GM18867 (cell line): Measurements from ENCODE around the gene NMD3.
"Not testable (repeated sequence)": the region's sequence is repeated elsewhere in the genome, so short reads cannot be mapped to it uniquely, and the experiment has no call there.

Source experiments
- ATAC-seq: cut with Tn5 transposase; IDR thresholded peaks from one replicate; pipeline ENCODE4 v1.9.1; 2021; ENCODE audit warnings: mild to moderate bottlenecking, moderate library complexity; ENCODE audit not compliant: unreplicated experiment

The NMD3 gene

DNA sequence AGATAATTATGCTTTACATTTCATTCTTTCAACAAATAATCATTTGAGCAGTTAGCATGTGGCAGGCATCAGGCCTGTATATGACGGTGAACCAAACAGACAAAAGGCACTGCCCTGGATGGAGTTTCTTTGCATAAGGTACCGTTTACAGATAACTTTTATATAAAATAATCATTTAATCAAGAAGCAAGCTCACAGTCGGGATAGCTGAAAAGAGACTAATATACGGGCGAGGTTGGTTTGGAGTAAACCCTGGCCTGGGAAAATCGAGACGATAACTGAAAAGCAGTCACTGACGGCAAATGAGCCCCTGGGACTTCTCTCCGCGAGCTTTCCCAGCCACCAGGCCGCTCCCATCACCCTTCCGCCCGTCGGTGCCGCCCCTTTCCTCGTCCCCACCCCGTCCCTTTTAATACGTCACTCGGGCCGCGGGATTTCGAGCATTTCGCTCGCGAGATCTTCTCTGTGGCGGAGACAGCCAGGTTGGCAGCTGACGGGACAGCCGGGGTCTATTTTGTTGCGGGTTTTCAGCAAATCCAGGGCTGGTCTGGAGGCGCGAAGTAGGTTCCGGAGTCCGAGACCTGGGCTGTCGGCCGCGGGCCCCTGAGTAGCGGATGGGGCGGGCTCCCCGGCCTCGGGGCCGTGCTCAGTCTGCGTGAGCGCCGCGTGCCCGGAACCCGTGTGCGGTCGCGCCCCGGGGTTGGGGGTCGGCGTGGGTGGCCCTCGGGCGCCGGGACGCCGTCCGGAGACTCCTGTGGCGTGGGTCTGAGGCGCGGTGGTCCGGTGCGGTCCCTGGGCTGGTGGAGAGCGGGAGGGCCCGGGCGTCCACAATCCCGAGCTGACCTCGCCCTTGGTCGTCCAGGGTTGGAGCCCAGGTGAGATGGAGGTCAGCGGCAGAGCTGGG is at the start of gene NMD3:
Gene NMD3, plus strand, starts transcription at position 462 of the 904 bp plus-strand sequence. CDS start 703 bp downstream, outside the sequence.
- ATAC-seq = peak; percentile 99

DNA sequence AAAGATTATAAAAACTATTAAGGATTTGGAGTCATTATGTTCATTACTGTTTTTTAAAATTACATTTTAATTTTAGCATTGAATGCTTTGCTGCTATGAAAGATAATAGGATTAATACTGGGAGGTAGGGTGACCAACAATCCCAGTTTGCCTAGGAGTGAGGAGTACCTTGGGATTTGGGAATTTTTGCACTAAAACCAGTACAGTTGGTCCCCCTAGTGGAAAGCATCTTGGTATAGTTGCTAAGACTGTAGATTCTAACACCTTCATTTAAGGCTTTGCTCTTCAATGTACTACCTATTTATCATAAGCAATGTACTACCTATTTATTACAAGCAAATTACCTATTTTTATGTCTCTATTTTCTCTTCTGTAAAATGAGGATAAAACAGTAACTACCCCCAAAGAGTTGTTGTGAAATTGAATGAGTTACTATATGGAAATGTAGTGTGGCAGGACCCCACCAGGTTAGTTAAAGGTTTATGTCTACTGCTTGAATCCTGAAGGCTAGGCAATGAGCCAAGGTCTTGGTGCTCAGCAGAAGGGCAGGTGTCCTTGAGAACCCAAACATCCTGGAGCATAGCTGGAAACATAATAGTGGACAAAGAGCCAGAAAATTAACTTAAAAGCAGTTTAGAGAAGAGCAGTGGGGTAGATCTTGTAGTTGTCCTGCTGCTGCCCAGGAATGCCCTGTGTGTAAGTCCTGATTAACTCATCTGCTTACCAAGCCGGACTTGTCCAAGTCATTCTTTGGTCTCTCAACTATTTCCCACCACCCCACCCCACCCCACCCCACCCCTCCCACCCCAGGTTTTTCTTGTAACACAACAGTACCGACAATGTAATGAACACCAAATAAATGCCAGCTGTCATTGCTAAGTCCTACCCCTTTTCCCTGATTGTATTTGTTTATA is 49.2 kb upstream of the NMD3 start:
- no peak for ATAC-seq

DNA sequence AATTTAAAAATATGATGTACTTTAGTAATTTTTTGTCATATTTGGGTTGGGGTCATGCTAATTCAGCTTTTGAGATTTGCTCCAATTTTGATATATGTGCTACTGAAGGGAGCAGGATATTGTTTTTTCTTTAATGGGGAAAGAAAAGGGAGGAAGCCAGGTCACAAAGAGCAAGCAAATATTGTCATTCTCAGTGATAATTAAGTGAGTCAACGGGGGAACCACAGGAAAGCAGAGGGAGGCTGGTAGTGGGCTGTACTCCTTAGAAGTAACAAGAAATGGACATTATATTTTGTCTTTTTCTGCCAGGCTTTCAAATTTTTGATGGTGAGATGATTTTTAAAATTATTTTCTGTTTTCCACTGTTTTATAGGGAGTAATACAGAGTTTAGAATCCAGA is 45.6 kb upstream of the NMD3 start:
- ATAC-seq = no peak

DNA sequence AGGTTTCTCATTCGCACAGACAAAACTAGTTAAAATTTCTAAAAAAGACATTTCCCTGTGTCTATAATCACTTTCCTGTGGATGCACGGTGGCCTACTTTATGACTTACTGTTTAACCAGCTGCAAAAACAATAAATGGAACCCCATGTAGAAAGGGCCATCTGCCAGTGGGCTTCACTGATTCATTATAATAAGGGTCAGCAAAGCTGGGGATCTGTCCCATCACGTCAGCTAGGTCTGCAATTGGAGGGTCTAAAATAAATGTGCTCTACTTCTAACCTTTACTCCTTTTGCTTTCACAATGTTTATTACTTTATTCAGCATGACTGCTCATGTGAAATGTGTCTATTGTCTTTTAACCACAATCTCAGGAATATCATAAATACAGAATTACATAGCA is 43.1 kb upstream of the NMD3 start:
- ATAC-seq = no peak

DNA sequence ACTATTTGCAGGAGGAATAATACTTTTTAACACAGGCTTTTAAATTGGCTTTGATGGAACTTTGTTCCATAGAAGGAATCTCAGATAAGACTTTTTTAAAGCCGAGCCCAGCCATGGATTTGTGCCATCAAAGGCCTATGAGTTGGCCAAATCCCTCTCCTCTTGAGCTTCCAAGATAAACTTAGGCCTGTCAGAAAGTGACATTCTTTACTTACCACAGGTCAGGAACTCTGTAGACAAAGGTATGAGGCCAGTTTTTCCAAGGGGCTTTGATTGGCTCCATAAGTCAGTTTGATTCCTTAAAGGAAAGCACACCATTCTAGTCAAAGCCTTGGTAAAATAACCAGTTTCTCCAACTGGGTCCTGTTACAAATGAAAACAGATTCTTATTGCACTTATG is 39.7 kb upstream of the NMD3 start:
- not testable (repeated sequence) for ATAC-seq

DNA sequence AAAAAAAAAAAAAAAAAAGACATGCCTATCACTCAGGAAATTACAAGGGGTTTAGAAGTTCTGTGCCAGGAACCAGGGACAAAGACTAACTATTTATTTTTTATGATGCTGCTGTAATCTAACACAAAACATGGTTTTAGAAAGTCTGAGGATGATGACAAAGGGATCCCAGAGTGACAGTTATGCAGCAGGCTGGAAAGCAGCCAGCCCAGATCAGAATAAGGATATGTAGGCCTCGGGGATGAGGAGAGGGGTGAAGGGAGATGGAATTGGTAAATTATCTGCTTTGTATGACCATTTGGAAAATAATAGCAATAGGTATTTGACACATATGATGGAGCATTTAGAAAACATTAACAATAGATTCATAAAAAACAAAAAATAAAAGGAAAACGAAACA is 34.1 kb upstream of the NMD3 start:
- ATAC-seq = no peak

DNA sequence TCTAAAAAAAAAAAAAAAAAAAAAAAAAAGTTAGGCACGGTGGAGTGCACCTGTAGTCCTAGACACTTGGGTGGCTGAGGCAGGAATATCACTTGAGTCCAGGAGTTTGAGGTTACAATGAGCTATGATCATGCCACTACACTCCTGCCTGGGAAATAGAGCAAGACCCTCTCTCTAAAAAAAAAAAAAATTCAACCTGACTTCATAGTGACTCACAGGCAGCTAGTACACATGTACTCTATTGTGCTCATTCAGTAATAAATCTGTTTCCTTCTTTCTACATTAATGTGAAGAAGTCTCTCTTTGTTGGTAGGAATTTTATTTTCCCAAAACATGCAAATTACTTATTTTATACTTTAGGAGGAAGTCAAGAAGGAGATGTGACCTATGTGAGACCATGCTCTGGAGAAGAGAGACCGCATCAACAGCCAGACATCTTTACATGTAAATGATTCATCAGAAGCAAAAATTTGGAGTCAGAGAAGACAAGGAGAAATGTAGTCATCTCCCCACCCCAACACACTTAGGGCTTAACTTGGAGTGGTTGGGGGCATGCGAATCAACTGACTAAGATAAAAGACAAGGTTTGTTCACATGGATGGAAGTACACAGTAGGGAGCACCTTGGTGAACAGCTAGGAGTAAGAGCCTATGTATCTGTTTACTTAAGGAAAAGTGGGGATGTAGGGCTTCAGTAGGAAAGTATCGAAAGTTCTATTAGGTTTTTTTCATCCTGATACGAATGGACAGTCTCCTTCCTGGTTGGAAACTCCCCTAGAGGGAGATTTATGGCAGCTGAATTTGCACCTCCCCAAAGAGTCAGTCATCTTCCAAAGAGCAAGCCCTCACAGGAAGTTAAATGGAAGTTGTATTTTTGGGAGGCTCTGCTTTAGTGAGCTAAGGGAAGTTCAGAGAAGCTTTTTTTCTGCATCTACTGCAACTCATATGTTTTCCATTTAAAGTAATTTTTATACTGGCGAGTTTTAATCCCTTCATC is 23.0 kb upstream of the NMD3 start:
- no peak for ATAC-seq

DNA sequence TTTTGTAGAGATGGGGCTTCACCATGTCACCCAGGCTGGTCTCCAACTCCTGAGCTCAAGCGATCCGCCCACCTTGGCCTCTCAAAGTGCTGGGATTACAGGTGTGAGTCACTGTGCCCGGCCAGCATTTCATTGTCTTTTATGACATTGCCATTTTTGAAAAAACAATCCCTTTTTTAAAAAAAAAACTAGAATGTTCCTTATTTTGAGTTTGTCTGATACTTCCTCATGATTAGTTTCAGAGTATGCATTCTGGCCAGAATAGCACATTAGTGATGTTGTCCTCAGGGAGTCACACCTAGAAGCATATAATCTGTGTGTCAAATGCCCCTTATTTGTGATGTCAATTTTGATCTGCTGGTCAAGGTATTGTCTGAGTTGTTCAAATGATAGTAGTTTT is 21.2 kb upstream of the NMD3 start:
- no peak for ATAC-seq

DNA sequence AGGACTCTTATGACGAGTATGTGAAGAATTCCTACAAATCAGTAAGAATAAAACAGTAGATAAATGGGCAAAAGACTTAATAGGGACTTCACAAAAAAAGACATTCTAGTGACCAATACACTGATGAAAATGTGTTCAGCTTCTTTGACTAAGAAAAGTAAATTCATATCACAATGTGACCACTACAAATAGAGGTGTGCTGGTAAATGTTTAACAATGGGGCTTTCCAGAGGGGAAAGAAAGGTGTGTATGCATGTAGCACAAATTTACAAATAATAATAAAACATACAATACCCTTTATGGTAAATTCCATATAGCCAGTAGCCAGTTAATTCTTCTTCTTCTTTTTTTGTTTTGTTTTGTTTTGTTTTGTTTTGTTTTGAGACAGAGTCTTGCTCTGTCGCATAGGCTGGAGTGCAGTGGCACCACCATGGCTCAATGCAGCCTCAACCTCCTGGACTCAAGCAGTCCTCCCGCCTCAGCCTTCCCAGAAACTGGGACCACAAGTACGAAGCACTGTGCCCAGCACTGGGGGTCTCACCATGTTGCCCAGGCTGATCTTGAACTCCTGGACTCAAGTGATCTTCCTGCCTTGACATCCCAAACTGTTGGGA is 17.5 kb upstream of the NMD3 start:
- peak; percentile 54 for ATAC-seq

DNA sequence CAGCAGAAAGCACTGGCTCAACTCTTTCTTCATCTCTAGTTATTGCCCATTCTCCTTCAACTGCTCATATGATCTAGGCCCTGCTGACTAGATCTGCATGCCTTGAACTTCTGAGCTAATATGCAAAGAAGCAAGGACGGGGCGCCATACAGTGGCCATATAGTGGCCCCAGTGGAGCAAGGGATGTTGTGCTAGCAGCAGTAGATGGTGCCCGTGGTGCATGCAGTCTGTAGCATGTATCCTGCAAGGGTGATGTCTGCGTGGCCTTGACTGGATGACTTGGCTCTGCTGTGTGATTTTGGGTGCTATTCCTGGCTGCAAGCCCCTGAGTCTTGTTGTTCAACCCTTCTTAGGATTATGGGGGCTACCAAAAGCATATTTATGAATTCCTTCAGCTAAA is 12.2 kb upstream of the NMD3 start:
- ATAC-seq = no peak

DNA sequence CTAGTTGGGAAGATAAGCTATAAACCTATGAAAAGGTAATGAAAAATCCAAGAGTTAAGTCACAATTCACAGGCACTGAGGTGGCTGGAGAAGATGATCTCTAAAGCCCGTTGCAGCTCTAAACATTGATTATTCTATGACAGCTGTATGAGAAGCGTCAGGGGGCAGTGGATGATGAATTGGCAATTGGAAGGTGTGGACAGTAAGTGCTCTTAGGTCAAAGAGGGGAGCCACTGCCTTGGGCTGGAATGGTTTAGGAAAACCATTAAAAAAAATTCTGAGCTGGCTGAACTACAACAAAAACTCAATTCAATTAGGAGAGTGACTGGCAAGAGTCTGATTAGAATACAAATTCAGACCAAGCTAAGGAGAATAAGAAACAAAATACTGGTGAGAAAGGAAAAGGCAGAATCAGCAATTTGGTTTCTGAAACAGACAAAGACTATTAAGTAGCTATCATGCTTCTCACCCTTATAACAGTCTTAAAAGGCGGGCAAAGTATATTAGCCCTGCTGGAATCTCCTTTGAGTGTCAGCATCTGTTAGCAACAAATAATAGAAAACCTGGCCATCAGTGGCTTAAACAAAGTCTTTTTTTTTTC is 8.8 kb upstream of the NMD3 start:
- ATAC-seq = no peak

DNA sequence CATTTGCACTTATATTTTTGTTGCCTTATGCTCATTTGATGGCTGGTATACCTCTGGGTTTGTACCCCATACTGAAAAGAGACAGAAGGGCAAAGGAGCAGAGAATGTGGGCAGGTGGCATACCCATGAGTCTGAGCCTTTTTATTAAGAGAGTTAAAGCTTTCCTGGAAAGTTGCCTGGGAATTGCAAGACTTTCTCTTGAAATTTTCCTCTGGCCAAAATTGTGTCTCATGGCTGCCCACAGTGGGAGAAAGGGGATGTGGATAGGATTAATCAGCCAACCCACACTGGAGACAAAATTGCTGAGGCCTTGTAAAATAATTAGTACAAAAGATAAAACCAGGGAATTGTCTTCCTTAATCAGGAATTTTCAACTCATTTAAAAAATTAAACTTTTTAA is 8.2 kb upstream of the NMD3 start:
- no peak for ATAC-seq

DNA sequence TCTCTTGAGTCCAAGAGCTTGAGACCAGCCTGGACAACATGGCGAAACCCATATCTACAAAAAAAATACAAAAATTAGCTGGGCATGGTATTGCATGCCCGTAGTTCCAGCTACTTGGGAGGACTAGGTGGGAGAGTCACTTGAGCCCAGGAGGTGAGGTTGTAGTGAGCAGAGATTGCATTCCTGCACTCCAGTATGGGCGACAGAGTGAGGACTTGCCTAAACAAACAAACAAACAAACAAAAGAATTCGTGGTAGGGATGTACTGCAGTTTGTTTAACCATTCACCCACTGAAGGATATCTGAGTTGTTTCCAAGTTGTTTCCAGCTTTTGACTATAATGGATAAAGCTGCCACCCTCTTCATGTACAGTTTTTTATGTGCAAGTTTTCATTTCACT is 7.5 kb upstream of the NMD3 start:
- no peak for ATAC-seq

DNA sequence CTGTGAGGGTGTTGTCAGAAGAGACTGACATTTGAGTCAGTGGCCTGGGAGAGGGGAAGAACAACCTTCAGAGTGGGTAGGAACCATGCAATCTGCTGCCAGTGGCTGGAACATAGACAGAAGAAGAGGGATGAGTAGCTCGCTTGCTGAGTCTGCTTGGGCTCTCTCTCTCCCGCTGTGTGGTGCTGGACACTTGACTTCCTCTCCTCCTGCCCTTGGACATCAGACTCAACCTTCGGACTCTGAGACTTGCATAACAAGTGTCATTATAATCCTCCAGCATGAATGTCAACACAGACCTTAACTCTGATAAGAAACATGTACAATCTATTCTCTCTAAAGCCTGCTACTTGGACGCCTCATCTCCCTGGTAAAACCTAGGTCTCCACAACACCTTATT is 5.9 kb upstream of the NMD3 start:
- ATAC-seq = no peak

DNA sequence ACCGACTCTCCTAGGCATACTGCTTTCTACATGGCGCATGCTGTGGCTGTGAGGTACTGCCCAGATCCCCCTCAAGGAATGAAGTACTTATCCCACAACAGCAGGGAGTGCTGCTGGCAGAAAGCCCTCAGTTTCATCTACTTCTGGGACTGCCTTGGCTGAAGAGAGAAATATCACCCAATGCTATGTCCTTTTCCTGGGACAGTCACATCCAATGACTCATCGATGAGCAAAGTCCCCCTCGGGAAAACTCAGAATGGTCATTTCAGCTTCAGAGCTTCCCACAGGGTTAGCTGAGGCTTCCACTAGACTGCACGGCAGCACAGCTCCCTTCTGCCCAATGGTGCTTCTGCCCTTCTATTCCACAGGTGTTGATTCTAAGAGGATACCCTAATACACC is 3.6 kb upstream of the NMD3 start:
- ATAC-seq = no peak

DNA sequence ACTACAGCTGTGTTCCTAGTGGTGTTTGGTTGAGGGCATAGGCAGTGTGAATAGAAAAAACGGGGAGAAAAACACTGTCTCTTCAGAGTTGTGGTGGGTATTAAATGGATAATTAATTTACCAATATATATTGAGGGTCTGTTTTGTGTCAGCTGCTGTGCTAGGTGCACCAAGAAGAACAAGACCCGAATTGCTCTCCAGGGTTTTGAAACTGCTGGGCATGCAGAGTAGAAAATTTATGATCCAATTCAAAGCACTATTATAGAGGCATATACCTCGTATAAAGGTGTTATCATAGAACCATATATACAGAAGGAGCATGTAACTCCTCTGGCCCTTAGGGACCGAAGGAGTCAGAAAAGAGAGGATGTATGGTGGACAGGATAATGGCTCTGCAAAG is 1.6 kb upstream of the NMD3 start:
- no peak for ATAC-seq

DNA sequence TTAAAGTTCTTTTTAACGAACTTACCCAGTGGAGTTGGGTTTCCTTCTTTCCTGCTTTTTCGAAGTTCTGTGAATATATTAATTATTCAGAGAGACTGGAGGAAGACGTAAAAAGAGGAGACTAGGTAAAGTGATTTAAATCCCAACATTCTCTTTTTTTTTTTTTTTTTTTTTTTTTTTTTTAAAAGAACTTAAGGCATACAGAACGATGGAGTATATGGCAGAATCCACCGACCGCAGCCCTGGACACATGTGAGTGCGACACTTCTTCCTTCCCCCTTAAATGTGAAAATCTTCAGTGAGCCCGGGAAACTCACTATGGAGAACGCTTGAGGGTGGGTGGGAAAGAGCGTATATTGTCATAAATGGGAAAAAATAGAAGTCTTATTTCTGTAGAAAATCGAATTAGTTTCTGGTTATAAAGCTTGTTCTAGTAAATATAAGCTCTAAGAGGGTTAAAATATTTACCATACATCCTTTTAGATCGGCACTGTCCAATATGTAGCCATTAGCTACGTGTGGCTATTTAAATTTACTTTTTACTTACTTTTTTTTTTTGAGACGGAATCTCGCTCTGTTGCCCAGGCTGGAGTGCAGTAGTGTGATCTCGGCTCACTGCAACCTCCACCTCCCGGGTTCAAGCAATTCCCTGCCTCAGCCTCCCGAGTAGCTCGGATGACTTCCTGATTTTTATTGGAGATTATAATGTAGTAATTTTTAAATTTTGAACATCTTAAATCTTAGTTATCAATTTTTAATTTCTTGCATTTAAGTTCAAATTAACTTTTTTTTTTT is 892 bp downstream of the NMD3 start:
- no peak for ATAC-seq

DNA sequence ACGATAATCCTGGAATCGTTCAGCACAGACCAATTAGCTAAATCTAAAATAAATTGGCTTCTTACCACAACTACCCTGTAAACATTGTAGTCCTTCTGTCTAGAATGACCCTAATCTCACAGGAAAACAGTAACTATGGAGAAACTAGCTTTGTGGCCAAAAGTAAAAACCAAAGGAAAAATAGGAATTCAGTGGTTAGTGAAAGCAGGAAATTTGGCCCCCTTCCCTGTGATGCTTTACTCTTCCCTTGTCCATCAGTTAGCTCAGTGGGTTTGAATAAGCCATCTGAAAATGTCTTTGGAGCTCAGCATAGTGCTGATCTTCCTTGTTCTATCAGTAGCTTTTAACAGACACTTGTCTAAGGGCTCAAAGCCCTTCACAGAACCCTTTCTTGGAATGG is 1.6 kb downstream of the NMD3 start:
- no peak for ATAC-seq

DNA sequence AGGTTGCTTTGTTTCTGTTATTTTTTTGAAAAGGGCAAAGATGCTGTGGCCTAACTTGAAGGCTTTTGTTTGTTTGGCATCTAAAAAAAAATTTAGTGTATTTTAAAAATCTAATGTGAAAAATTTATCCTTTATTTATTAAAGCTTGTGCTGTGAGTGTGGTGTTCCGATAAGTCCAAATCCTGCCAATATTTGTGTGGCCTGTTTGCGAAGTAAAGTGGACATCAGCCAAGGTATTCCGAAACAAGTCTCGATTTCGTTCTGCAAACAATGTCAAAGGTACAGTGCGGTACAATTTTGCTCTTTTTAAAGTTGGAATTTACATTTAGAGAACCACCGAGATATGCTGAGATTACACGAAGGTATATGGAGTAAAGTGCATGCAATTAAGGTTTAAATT is 3.7 kb downstream of the NMD3 start:
- no peak for ATAC-seq
